Measurements from ENCODE around the gene MAP1A.

Gene MAP1A

DNA sequence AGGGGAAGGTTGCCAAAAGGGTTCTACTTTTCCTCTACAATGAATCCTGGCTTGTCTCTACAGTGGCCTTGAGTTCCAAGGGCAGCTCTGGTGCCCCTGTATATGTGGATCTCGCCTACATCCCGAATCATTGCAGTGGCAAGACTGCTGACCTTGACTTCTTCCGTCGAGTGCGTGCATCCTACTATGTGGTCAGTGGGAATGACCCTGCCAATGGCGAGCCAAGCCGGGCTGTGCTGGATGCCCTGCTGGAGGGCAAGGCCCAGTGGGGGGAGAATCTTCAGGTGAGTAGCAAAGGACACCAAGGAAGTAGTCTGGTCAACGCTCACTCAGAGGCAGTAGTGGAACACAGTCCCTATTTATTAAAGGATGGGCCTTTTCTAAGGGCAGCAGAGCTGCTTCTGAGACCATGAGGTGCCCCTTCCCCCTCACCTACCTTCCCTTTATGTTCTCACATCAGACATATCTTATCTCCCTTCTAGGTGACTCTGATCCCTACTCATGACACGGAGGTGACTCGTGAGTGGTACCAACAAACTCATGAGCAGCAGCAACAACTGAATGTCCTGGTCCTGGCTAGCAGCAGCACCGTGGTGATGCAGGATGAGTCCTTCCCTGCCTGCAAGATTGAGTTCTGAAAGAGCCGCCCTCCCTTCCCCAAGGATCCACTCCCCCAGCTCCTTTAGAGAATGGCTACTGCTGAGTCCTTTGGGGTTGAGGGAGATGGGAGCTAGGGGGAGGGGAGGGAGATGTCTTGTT, 12.4 kb downstream of the MAP1A start:
- TF ChIP-seq, protein P1, sequence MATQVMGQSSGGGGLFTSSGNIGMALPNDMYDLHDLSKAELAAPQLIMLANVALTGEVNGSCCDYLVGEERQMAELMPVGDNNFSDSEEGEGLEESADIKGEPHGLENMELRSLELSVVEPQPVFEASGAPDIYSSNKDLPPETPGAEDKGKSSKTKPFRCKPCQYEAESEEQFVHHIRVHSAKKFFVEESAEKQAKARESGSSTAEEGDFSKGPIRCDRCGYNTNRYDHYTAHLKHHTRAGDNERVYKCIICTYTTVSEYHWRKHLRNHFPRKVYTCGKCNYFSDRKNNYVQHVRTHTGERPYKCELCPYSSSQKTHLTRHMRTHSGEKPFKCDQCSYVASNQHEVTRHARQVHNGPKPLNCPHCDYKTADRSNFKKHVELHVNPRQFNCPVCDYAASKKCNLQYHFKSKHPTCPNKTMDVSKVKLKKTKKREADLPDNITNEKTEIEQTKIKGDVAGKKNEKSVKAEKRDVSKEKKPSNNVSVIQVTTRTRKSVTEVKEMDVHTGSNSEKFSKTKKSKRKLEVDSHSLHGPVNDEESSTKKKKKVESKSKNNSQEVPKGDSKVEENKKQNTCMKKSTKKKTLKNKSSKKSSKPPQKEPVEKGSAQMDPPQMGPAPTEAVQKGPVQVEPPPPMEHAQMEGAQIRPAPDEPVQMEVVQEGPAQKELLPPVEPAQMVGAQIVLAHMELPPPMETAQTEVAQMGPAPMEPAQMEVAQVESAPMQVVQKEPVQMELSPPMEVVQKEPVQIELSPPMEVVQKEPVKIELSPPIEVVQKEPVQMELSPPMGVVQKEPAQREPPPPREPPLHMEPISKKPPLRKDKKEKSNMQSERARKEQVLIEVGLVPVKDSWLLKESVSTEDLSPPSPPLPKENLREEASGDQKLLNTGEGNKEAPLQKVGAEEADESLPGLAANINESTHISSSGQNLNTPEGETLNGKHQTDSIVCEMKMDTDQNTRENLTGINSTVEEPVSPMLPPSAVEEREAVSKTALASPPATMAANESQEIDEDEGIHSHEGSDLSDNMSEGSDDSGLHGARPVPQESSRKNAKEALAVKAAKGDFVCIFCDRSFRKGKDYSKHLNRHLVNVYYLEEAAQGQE (IDR thresholded peaks at IDR 0.05; ENCODE audit: insufficient read depth in 1 of 2, low read depth in 2 of 2, low read length in 2 of 2): no peak
- TF ChIP-seq SIN3A (IDR thresholded peaks at IDR 0.05; ENCODE audit: borderline replicate concordance, insufficient read depth, low read length): no peak
- TF ChIP-seq FOXP2 (optimal IDR thresholded peaks at IDR 0.05; ENCODE audit: borderline replicate concordance, extremely low read depth, extremely low read length, insufficient read depth): no peak
- TF ChIP-seq POLR2AphosphoS5 (IDR thresholded peaks at IDR 0.05; ENCODE audit: low read depth, low read length): no peak
- no peak for TF ChIP-seq TAF1 (IDR thresholded peaks at IDR 0.05; ENCODE audit: borderline replicate concordance, insufficient read depth, low read length)

DNA sequence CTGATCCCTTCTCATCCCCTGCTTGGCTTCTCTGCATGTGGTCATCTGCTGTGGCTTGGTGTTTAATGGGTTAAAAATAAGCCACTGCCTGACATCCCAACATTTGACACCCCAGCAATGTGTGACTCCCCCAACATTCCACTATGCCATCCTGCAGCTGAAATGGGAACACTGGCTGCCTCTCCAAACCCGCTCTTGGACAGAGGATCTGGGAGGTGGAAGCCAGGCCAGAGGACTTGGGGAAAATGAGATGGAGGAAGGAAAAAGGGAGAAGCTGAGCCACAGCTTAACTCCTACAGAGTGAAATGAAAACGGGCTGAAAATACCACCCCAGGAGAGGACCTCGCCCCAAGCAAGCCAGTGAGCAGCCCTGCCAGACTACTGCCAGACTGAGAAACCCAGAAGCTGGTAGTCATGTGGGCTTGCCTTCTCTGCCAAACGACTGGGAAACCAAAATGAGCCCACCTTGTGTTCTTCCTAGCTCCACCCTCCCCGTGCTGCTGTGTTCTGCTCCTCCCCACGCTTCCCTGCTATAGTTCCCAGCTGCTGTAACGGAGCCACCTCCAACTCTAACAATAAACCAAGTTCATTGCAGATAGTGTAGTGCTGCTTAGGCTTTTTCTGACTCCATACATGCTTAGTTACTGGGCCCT, 13.7 kb downstream of the MAP1A start:
- TF ChIP-seq FOXP2 (optimal IDR thresholded peaks at IDR 0.05; ENCODE audit: borderline replicate concordance, extremely low read depth, extremely low read length, insufficient read depth) (no peak), TAF1 (IDR thresholded peaks at IDR 0.05; ENCODE audit: borderline replicate concordance, insufficient read depth, low read length) (no peak), POLR2AphosphoS5 (IDR thresholded peaks at IDR 0.05; ENCODE audit: low read depth, low read length) (no peak), SIN3A (IDR thresholded peaks at IDR 0.05; ENCODE audit: borderline replicate concordance, insufficient read depth, low read length) (no peak)
- TF ChIP-seq, protein P1 (IDR thresholded peaks at IDR 0.05; ENCODE audit: insufficient read depth in 1 of 2, low read depth in 2 of 2, low read length in 2 of 2): no peak

DNA sequence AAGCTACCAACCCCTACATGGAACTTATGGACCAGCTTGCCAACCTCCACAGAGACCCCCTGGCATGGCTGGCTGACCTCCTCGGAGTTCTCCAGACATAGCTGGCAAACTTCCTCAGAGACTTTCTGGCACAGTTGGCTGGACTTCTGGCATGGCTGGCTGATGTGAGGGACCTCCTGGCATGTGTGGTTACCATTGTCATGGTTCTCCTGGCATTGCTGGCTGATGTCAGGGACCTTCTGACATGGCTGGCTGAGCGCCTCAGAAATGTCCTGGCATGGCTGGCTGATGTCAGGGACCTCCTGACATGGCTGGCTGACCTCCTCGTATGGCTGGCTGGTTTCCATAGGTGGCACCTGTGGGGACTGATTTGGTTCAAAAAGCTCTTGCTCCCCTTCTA, 17.5 kb downstream of the MAP1A start:
- TF ChIP-seq POLR2AphosphoS5 (IDR thresholded peaks at IDR 0.05; ENCODE audit: low read depth, low read length) (no peak), TAF1 (IDR thresholded peaks at IDR 0.05; ENCODE audit: borderline replicate concordance, insufficient read depth, low read length) (no peak), FOXP2 (optimal IDR thresholded peaks at IDR 0.05; ENCODE audit: borderline replicate concordance, extremely low read depth, extremely low read length, insufficient read depth) (no peak), SIN3A (IDR thresholded peaks at IDR 0.05; ENCODE audit: borderline replicate concordance, insufficient read depth, low read length) (no peak)
- TF ChIP-seq, protein P1 (IDR thresholded peaks at IDR 0.05; ENCODE audit: insufficient read depth in 1 of 2, low read depth in 2 of 2, low read length in 2 of 2): no peak

DNA sequence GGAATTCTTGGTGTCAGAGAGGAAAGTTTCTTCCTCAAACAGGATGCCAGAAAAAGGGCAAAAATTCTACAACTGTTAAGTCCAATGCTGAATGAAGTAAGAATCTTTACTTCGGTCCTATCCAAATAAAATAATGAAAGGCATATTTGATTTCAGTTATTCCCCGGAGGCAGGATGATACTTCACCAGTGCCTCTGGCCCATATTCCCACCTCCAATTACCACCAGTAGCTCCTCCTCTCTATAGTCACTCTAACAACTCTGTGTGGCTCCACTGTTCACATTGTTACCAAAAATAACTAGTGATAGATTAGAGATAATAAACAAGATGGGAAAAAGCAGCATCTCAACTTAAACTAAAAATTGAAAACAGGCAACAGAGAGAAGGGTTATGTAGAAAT, 20.7 kb downstream of the MAP1A start:
- TF ChIP-seq POLR2AphosphoS5 (IDR thresholded peaks at IDR 0.05; ENCODE audit: low read depth, low read length): no peak
- TF ChIP-seq, protein P1 (IDR thresholded peaks at IDR 0.05; ENCODE audit: insufficient read depth in 1 of 2, low read depth in 2 of 2, low read length in 2 of 2): no peak
- no peak for TF ChIP-seq TAF1 (IDR thresholded peaks at IDR 0.05; ENCODE audit: borderline replicate concordance, insufficient read depth, low read length)
- no peak for TF ChIP-seq FOXP2 (optimal IDR thresholded peaks at IDR 0.05; ENCODE audit: borderline replicate concordance, extremely low read depth, extremely low read length, insufficient read depth)
- TF ChIP-seq SIN3A (IDR thresholded peaks at IDR 0.05; ENCODE audit: borderline replicate concordance, insufficient read depth, low read length): no peak

Measured in PFSK-1 (cell line).